HepG2 (cell line): Measurements from ENCODE around the gene PKMYT1. TPM values are rescaled to one million over a fixed set of nuclear protein-coding genes. Genes with fewer than 3 reads are reported as not detected.

Source experiments
- AFF4 ChIP-seq: sonication (generic); formaldehyde crosslinking; IDR thresholded peaks from 2 replicates; pipeline ENCODE4 v1.4.0; 2020; ENCODE audit warnings: missing genetic modification reagents
- CBX5 ChIP-seq: sonication (generic); formaldehyde crosslinking; IDR thresholded peaks from 2 replicates; pipeline ENCODE4 v1.4.0; 2020; ENCODE audit warnings: missing genetic modification reagents, borderline replicate concordance
- KLF16 ChIP-seq, 2 experiments: sonication (generic) in 1 of 2; formaldehyde crosslinking in 1 of 2; IDR thresholded peaks; 2 replicates each; pipeline versions ENCODE4 v1.6.1 to v1.8.0; 2016 to 2023; ENCODE audit warnings: missing genetic modification reagents in 2 of 2, missing compliant biosample characterization in 1 of 2
- MTERF4 ChIP-seq: sonication (generic); formaldehyde crosslinking; IDR thresholded peaks from 2 replicates; pipeline ENCODE4 v1.8.0; 2023; ENCODE audit warnings: mild to moderate bottlenecking, missing genetic modification reagents
- SP4 ChIP-seq: sonication (generic); formaldehyde crosslinking; IDR thresholded peaks from 2 replicates; pipeline ENCODE4 v1.8.1; 2023; ENCODE audit warnings: mild to moderate bottlenecking, missing genetic modification reagents
- SP5 ChIP-seq: IDR thresholded peaks from 2 replicates; pipeline ENCODE4 v1.6.1; 2016; ENCODE audit warnings: low read depth, borderline replicate concordance
- SRSF1 ChIP-seq: fragments of 200-400 bp; formaldehyde crosslinking; optimal IDR thresholded peaks from 2 replicates; pipeline ENCODE3; 2017; ENCODE audit warnings: mild to moderate bottlenecking, low read depth, low read length, moderate library complexity
- TBL1XR1 ChIP-seq: fragments of 150-350 bp; IDR thresholded peaks from 2 replicates; pipeline ENCODE4 v1.6.1; 2014; ENCODE audit warnings: borderline replicate concordance, low read length; ENCODE audit not compliant: partially characterized antibody
- ZBTB1 ChIP-seq: sonication (generic); formaldehyde crosslinking; IDR thresholded peaks from 2 replicates; pipeline ENCODE4 v1.4.0; 2020; ENCODE audit warnings: missing genetic modification reagents, borderline replicate concordance
- ZC3H13 ChIP-seq: sonication (generic); formaldehyde crosslinking; IDR thresholded peaks from 2 replicates; pipeline ENCODE4 v1.8.1; 2023; ENCODE audit warnings: mild to moderate bottlenecking, missing genetic modification reagents, moderate library complexity
- ZNF160 ChIP-seq: sonication (generic); formaldehyde crosslinking; IDR thresholded peaks from 2 replicates; pipeline ENCODE4 v1.8.0; 2022; ENCODE audit warnings: mild to moderate bottlenecking, inconsistent platforms, missing genetic modification reagents
- polyA plus RNA-seq, 8 experiments: library from polyadenylated mRNA; depleted of rRNA in 3 of 8; stranded (reverse) in 7 of 8; unstranded in 1 of 8; fragments of >200 nt; fragmentation: Illumina TruSeq in 4 of 8; extraction: Trizol in 4 of 8; gene quantifications; 2 replicates each; pipeline versions ENCODE4 v1.2.1 to v1.2.3, GENCODE V29; 2011 to 2016; ENCODE audit warnings: low read depth in 4 of 8, missing spikeins in 1 of 8, mixed read lengths in 1 of 8; ENCODE audit not compliant: insufficient read depth in 1 of 8
- total RNA-seq, 5 experiments: library from RNA; depleted of rRNA; stranded (reverse); fragments of >200 nt; fragmentation: Illumina TruSeq; extraction: Trizol; gene quantifications; 2 replicates each; pipeline ENCODE4 v1.2.3, GENCODE V29; 2016; ENCODE audit warnings: low read depth in 1 of 5
- TF ChIP-seq, protein P1 (sequence below): IDR thresholded peaks from 2 replicates; pipeline ENCODE4 v1.6.1; 2012; ENCODE audit warnings: inconsistent platforms
- TF ChIP-seq, protein P2 (sequence below), 2 experiments: sonication (generic) in 1 of 2; formaldehyde crosslinking in 1 of 2; IDR thresholded peaks; 2 replicates each; pipeline versions ENCODE4 v1.4.0 to v1.6.1; 2016 to 2020; ENCODE audit warnings: borderline replicate concordance in 1 of 2, low read depth in 1 of 2, mild to moderate bottlenecking in 1 of 2, missing genetic modification reagents in 1 of 2
- TF ChIP-seq, protein P3 (sequence below): sonication (generic); formaldehyde crosslinking; IDR thresholded peaks from 2 replicates; pipeline ENCODE4 v1.4.0; 2020; ENCODE audit warnings: mild to moderate bottlenecking, missing genetic modification reagents
- TF ChIP-seq, protein P4 (sequence below): IDR thresholded peaks from 2 replicates; pipeline ENCODE4 v1.6.1; 2016; ENCODE audit warnings: missing genetic modification reagents, missing compliant biosample characterization

Gene PKMYT1
- total and polyA plus RNA-seq, 2 of the 13 experiments (the other 11 are each of a cell fraction or from before 2014, with no cell fraction given), result 7.0 to 27.8 TPM

- TF ChIP-seq AFF4 (no peak), SP4 (CRISPR knock-in tag) (peak; percentile 20; the same call in 1 of the 2 replicates), SP5 (CRISPR knock-in tag) (peak; percentile 9; the same call in 1 of the 2 replicates), TBL1XR1 (peak; percentile 19), KLF16 (CRISPR knock-in tag; IDR thresholded peaks at IDR 0.05) (no peak), ZC3H13 (CRISPR knock-in tag) (no peak), SRSF1 (peak; percentile 31), ZBTB1 (CRISPR knock-in tag) (no peak), ZNF160 (0 out of 2 replicates have a peak, but pooled peaks have one; percentile 11), MTERF4 (CRISPR knock-in tag) (no peak), CBX5 (no peak)
- TF ChIP-seq, protein P1, sequence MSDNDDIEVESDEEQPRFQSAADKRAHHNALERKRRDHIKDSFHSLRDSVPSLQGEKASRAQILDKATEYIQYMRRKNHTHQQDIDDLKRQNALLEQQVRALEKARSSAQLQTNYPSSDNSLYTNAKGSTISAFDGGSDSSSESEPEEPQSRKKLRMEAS, result 0 out of 2 replicates have a peak, but pooled peaks have one; percentile 10
- TF ChIP-seq, protein P2, sequence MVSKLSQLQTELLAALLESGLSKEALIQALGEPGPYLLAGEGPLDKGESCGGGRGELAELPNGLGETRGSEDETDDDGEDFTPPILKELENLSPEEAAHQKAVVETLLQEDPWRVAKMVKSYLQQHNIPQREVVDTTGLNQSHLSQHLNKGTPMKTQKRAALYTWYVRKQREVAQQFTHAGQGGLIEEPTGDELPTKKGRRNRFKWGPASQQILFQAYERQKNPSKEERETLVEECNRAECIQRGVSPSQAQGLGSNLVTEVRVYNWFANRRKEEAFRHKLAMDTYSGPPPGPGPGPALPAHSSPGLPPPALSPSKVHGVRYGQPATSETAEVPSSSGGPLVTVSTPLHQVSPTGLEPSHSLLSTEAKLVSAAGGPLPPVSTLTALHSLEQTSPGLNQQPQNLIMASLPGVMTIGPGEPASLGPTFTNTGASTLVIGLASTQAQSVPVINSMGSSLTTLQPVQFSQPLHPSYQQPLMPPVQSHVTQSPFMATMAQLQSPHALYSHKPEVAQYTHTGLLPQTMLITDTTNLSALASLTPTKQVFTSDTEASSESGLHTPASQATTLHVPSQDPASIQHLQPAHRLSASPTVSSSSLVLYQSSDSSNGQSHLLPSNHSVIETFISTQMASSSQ (IDR thresholded peaks at IDR 0.05; ENCODE audit: low read depth), result no peak
- TF ChIP-seq, protein P2 (CRISPR knock-in tag; IDR thresholded peaks at IDR 0.05; ENCODE audit: borderline replicate concordance), result no peak
- TF ChIP-seq, protein P3, sequence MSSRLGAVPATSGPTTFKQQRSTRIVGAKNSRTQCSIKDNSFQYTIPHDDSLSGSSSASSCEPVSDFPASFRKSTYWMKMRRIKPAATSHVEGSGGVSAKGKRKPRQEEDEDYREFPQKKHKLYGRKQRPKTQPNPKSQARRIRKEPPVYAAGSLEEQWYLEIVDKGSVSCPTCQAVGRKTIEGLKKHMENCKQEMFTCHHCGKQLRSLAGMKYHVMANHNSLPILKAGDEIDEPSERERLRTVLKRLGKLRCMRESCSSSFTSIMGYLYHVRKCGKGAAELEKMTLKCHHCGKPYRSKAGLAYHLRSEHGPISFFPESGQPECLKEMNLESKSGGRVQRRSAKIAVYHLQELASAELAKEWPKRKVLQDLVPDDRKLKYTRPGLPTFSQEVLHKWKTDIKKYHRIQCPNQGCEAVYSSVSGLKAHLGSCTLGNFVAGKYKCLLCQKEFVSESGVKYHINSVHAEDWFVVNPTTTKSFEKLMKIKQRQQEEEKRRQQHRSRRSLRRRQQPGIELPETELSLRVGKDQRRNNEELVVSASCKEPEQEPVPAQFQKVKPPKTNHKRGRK (CRISPR knock-in tag), result no peak
- TF ChIP-seq, protein P4, sequence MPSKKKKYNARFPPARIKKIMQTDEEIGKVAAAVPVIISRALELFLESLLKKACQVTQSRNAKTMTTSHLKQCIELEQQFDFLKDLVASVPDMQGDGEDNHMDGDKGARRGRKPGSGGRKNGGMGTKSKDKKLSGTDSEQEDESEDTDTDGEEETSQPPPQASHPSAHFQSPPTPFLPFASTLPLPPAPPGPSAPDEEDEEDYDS (CRISPR knock-in tag), result no peak
These were observed 42.6 kb upstream of the PKMYT1 start (continued) for GRCh38 chr16:3022684-3023414.
